ENCODE results near the gene L2HGDH. TPM values are rescaled to one million over a fixed set of nuclear protein-coding genes. Genes with fewer than 3 reads are reported as not detected.
"Not testable (repeated sequence)": the region's sequence is repeated elsewhere in the genome, so short reads cannot be mapped to it uniquely, and the experiment has no call there.

L2HGDH gene
- total RNA-seq, 1 experiment from 2014 or later: 12.3 TPM

- no peak for DNase-seq (ENCODE audit: extremely low read depth, low read depth)
These were observed 28.0 kb upstream of the L2HGDH start for GRCh38 chr14:50340045-50340444.

GRCh38 chr14:50339178-50339804 lies 27.3 kb upstream of the L2HGDH start:
- no peak for DNase-seq (ENCODE audit: extremely low read depth, low read depth)

GRCh38 chr14:50338587-50338986 lies 26.6 kb upstream of the L2HGDH start:
- no peak for DNase-seq (ENCODE audit: extremely low read depth, low read depth)

GRCh38 chr14:50335989-50336824 lies 24.2 kb upstream of the L2HGDH start:
- DNase-seq (ENCODE audit: extremely low read depth, low read depth): no peak

- no peak for DNase-seq (ENCODE audit: extremely low read depth, low read depth)
These were observed 23.4 kb upstream of the L2HGDH start for GRCh38 chr14:50335389-50335788.

GRCh38 chr14:50334211-50334610 lies 22.2 kb upstream of the L2HGDH start:
- DNase-seq (ENCODE audit: extremely low read depth, low read depth): no peak

- DNase-seq (ENCODE audit: extremely low read depth, low read depth): no peak
These were observed 21.0 kb upstream of the L2HGDH start for GRCh38 chr14:50333014-50333509.

GRCh38 chr14:50331596-50331995 lies 19.6 kb upstream of the L2HGDH start:
- no peak for DNase-seq (ENCODE audit: extremely low read depth, low read depth)

GRCh38 chr14:50321009-50321660 lies 9.1 kb upstream of the L2HGDH start:
- DNase-seq (ENCODE audit: extremely low read depth, low read depth): peak; percentile 78

GRCh38 chr14:50320283-50320682 lies 8.3 kb upstream of the L2HGDH start:
- DNase-seq (ENCODE audit: extremely low read depth, low read depth): no peak

GRCh38 chr14:50319721-50320120 lies 7.7 kb upstream of the L2HGDH start:
- DNase-seq (ENCODE audit: extremely low read depth, low read depth): no peak

- DNase-seq (ENCODE audit: extremely low read depth, low read depth): no peak
These were observed 7.3 kb upstream of the L2HGDH start for GRCh38 chr14:50319293-50319692.

- peak; percentile 33 for DNase-seq (ENCODE audit: extremely low read depth, low read depth)
These were observed 6.1 kb upstream of the L2HGDH start for GRCh38 chr14:50318031-50318626.

GRCh38 chr14:50314098-50314497 lies 2.1 kb upstream of the L2HGDH start:
- DNase-seq (ENCODE audit: extremely low read depth, low read depth): not testable (repeated sequence)

- no peak for DNase-seq (ENCODE audit: extremely low read depth, low read depth)
These were observed 665 bp upstream of the L2HGDH start for GRCh38 chr14:50312734-50313054.

- DNase-seq (ENCODE audit: extremely low read depth, low read depth): no peak
These were observed 575 bp downstream of the L2HGDH start for GRCh38 chr14:50311337-50311971.

- DNase-seq (ENCODE audit: extremely low read depth, low read depth): no peak
These were observed 1.6 kb downstream of the L2HGDH start for GRCh38 chr14:50310445-50310844.

GRCh38 chr14:50308363-50308915 lies 3.6 kb downstream of the L2HGDH start:
- DNase-seq (ENCODE audit: extremely low read depth, low read depth): no peak

GRCh38 chr14:50303744-50304471 lies 8.1 kb downstream of the L2HGDH start:
- DNase-seq (ENCODE audit: extremely low read depth, low read depth): no peak

- no peak for DNase-seq (ENCODE audit: extremely low read depth, low read depth)
These were observed 10.1 kb downstream of the L2HGDH start for GRCh38 chr14:50301914-50302313.
